Right renal pelvis (tissue), 4 donors: Measurements from ENCODE around the gene AMBP. TPM values are rescaled to one million over a fixed set of nuclear protein-coding genes. Genes with fewer than 3 reads are reported as not detected.
"Not testable (repeated sequence)": the region's sequence is repeated elsewhere in the genome, so short reads cannot be mapped to it uniquely, and the experiment has no call there.

Experiments used
- DNase-seq, 4 donors: peaks; one replicate each; pipeline ENCODE4 v3.0.0-alpha.2; 2013; ENCODE audit warnings: low read depth in 4 of 4, low spot score in 3 of 4, missing footprints in 1 of 4
- polyA plus RNA-seq, 4 donors: library from polyadenylated mRNA; unstranded; fragments of 120-200 nt; gene quantifications; one replicate each; pipeline ENCODE4 v1.2.1, GENCODE V29; 2013; ENCODE audit not compliant: insufficient read length in 4 of 4

Gene AMBP
- polyA plus RNA-seq, 4 donors: 1.2 to 2.2 (median 2.0) TPM

DNA sequence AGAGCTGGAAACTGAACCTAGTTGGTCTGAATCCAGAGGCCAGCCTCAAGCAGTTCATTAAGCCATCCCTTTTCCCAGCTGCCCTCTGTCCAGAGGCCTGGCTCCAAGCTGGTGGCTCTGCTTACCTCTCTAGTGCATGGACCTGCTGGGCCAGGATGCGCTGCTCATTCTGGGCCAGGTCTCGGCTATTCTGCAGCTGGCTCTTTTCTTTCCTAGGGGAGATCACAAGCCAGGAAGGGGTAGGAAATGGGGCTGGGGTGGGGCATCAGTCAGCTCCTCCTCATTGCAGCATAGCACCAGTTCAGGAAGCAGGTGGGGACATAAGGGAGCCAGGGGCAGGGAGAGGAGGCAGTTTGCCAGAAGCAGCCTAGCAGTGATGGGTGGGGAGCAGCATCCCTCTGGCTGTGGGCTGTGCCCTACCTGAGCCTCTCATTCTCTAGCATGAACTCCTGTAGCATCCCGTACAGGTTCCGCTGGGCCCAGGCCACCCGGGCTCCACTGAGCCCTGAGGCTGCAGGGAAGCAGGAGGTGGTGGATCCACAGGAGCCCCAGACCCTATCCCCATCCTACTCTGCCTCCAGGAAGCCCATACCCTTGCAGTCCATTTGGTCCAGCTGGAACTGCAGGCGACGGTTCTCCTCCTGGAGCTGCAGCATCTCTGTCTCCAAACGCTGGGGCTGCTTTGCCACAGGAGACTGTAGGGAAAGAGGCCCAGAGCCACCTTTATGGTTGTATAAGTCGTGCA, 15.8 kb upstream of the AMBP start:
- no peak for DNase-seq

DNA sequence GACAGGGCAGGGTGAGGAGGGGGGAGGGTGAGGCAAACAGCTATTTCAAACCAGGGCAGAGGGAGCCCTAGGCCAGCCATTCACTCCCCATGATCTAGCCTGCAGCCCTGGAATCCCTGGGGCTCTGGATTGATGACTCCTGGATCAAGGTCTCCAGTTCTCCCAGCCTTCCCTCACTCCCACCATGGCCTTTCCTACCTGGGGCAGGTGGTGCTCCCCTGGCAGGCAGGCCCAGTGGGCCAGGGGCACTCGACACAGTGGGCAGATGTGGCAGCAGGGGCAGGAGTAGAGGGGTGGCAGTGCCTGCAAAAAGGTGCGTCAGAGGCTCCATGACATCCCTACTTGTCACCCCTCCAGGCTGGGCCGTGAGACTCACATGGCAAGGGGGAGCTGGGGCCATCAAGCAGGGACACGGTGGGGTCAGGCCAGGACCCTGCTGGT, 15.0 kb upstream of the AMBP start:
- no peak for DNase-seq

DNA sequence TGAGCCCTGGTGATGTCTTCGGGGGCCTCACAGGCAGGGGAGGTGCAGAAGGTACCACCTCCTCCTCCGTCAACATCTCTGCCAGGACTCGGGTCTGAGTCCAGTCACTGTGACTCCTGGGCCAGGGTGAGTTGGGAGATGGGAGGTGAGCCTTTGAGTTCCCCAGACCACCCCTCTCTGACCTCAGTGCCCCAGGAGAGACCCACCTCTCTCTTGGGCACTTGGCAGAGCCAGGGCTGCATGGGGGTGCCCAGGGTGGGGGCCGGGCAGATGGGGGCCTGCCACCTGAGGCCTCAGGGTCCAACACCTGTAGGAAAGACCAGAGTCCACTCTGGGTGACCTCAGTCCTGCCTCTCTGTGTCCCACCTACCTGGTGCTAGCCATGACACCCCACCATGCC, 14.2 kb upstream of the AMBP start:
- DNase-seq: no peak

GRCh38 chr9:114091711-114092110, 13.6 kb upstream of the AMBP start:
- DNase-seq: no peak

DNA sequence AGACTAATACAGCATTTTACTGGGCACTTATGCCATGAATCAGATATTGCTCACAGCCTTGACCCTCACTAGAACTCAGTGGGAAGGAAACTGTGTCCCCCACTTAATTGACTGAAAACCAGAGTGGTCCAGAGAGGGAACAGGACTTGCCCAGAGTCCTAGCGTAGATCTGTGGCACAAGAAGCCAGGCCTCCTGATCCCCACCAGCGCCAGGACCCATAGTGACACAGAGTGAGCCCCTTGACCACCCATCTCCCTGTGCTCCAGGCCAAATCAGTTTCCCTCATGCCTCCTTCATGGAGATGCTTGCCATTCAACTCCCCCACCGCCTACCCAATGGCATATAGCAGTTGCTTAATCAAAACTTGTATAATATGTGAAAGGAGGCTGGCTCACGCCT, 12.7 kb upstream of the AMBP start:
- no peak for DNase-seq

- DNase-seq: no peak
These were observed 11.2 kb upstream of the AMBP start for GRCh38 chr9:114089206-114089840.

DNA sequence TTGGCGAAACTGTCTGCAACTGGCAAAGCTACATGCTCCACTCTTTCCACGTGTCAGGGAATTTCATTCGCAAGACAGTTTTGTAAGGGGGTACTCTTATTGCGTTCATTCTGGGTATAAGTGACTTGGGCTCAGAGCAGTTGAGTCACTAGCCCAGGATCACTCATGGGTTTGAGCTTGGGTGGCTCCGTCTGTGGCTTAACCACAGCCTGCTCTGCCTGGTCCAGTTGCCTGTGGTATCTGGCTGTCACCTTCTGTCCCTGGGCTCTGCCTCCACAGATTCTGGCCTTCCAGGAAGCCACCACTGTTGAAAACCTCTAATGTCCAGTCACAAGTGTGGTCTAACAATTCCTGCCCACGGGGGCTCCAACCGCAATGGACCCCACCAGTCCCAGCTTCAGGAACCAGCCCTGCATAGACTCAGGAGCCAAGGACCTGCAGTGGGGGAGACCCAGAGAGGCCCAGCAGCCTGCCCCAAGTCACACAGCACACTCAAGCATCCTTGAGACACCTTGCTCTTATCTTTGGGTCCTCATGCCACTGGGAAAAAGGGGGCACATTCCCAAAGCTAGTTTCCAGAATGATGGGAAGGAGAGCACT, 10.6 kb upstream of the AMBP start:
- DNase-seq: no peak

DNA sequence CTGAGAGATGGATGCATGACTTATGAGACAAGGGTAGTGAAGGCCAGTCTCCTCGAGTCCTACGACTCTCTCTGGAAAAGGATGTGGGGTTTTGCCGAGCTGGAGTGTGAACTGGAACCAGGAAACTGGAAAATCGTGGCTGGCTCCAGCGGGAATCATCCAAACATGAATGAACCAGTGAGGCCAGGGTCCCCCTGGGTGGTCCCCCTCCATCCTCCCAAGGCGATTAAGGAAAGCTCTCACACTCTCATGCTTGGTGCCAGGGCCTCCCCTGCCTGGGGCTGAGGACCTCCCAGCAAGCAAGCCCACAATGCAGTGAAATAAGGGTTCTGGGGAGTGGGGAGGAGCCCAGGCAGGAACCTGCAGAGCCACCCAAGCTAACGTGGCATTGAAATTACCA, 9.6 kb upstream of the AMBP start:
- no peak for DNase-seq

- no peak for DNase-seq
These were observed 8.5 kb upstream of the AMBP start for GRCh38 chr9:114086607-114087006.

DNA sequence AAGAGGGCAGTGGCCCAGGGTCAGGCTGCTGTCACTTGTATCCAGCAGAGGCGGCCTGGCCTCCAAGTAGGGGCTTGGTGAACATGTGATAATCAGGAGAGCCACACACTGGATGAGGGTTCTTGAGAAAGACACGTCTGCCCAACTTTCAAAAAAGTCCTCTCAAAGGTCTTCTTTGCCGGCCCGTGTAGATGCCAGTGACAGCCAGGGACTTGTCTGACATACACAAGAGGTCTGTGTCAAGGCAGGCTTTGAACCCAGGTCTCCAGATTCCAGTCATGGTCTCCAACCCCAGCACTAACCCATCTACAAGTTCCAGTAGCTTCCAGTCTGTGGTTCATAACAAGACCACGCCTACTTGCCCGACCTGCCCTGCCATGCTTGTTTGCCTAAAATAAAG, 7.9 kb upstream of the AMBP start:
- DNase-seq: no peak

DNA sequence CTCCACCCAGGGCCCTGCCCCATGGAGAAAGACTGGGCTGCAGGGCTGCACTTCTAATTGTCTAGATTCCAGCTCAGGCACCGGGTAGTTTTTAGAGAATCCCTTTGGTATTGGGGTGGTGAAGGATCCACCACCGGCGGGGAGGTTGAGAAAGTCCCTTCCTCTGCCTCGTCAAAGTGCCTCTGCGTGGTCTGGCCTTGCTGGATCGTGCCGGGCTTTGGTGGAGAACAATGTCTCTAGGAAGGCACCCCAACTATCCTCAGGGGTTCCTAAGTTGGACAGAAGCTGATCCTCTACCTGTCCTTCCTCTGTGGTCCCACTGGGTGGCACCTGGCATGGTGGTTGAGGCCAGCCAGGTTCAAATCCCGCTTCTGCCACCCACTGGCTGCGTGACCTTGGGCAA, 7.3 kb upstream of the AMBP start:
- no peak for DNase-seq

GRCh38 chr9:114084282-114085073, 6.4 kb upstream of the AMBP start:
- DNase-seq: no peak

DNA sequence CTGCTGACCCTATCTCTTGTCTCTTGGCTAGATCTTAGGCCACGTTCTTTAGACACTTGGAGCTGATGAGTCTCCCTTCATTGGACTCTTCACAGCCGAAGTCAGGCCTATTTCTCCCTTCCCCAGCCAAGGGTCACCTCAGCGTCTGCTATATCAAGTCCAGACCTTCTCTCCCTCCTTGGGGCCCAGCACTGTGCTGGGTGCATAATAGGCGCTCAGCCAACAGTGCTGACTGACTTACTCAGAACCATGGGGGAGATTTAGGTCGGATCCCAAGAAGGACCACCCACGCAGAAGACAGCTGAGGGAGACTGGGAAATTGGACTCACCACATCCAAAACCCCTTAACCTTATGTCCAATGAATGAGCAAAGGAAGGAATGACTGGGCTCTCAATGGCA, 5.6 kb upstream of the AMBP start:
- DNase-seq: no peak

DNA sequence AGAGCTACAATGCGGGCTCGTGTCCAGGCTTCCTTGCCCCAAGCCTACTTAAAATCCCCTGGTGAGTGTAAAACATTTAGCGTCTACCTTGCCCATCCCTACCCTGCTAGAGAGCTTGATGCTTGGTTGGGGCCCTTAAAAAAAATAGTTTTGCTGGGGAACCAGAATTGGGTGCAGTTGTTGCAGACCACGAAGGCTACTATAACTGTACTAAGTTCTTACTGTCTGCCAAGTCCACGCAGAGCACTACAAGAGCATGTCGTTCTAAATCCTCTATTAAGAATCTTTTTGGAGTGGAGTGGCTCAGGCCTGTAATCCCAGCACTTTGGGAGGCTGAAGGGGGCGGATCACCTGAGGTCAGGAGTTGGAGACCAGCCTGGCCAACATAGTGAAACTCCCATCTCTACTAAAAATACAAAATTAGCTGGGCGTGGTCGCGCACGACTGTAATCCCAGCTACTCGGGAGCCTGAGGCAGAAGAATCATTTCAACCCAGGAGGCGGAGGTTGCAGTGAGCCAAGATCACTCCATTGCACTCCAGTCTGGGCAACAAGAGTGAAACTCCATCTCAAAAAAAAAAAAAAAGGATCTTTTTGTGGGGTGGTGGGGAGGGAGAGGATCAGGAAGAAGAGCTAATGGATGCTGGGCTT, 4.8 kb upstream of the AMBP start:
- DNase-seq: not testable (repeated sequence)

DNA sequence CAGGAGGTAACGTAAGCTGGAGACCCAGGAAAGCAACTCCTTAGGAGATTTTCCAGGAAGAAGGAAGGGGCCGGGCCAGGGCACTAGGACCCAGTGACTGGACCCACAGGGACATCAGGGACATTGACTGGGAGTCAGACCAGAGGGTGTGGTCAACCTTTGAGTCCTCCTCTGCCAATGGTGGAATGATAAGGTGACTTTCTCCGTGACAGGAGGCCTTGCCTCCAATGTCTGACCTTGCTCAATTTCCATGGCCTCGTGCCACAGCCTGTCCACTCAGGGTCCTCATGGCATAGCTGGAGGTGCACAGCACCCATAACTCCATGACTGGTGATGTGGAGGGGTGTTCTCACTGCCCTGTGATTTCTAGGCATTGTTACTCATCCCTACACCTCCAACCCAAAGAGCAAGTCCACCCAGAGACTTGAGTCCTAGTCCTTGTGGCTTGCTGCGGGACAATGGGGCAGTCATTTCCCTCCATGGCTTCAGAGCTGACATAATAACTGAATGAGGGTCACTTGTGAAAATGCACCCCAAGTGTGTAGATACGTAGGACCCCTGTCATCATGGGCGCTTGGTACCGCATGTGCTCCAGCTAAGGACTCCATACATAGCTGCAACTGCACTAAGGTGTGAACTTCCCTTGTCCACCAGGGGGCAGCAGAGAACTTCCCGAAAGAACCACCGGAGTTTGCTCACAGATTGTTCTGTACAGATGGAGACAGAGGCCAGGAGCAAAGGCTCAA, 4.1 kb upstream of the AMBP start:
- peak; percentile 89 to 93 (median 92) for DNase-seq

DNA sequence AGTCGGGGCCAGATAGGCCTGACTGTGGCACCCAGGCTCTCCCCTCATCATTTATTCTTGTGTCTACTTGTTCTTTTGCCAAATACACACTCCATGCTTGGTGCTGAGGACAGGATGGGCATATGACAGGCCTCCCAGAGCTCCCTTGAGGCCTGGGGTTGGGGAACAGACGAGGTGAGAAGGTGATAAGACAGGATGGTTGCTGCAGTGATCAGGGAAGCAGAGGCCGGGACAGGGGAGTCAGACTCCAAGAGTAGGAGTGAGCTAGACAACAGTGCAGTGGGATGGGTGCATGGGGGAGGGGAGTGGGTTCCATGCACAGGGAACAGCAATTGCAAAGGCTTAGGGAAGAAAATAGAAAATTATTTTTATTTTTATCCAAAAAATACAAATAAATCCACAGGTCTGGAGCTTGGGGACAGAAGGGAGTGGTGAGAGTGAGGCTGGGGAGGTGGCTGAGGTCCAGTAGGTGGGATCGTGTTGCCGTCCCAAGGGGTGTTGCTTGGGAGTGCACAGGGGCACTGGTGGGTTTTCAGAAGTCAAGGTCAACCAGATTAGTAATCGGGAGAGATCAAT, 3.4 kb upstream of the AMBP start:
- DNase-seq: no peak

GRCh38 chr9:114080773-114081440, 2.8 kb upstream of the AMBP start:
- DNase-seq: peak in 2 of 4 donors; percentile 60 to 61

GRCh38 chr9:114080195-114080772, 2.2 kb upstream of the AMBP start:
- DNase-seq: no peak

DNA sequence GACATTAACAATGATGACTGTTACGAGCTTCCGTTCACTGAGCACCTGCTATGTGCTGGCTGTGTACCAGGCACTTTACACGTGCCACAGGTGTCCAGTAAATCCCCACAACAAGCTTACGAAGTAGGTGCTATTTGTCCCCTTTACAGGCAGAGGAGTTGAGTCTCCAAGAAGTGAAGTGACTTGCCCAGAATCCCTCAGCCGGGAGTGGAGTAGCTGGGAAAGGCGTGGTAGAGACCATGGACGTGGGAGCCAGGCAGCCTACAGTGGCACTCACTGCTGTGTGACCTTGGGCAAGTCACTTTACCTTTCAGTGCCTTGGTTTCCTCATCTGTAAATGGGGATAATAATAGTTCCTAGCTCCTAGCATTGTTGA, 669 bp upstream of the AMBP start:
- no peak for DNase-seq
